GM12865 (cell line): Measurements from ENCODE around the gene KCNC1.

Experiments used
- DNase-seq: peaks from one replicate; pipeline ENCODE4 v3.0.0; 2010; ENCODE audit warnings: low read depth
- H3K4me3 ChIP-seq: 2 replicates; pipeline ENCODE4 v1.5.1; 2011; ENCODE audit warnings: mild to moderate bottlenecking, low read depth, low read length, control low read depth
- TF ChIP-seq, protein P1 (sequence below): IDR thresholded peaks from 2 replicates; pipeline ENCODE4 v1.5.1; 2011; ENCODE audit warnings: low read length, control low read depth, low read depth, inconsistent platforms; ENCODE audit not compliant: insufficient read depth; ENCODE audit errors: missing control alignments

Gene KCNC1

DNA sequence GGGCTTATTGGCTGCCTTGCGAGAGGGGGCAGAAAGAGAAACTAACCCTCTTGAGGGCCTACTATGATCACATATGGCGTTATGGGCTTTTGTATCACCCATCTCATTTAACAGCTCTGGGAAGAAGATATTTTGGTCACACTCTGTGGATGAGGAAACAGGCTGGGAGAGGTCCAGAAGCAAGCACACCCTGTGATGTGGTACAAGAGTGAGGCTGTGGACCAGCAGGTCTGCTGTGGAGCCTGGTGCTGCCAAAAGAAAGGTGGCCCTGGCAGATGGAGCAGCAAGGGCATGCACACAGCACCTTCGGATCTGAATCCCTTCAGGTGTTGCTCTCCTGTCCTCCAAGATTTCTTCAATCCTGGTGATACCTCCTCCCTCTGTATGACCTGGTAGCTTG, 64.1 kb downstream of the KCNC1 start:
- TF ChIP-seq, protein P1, sequence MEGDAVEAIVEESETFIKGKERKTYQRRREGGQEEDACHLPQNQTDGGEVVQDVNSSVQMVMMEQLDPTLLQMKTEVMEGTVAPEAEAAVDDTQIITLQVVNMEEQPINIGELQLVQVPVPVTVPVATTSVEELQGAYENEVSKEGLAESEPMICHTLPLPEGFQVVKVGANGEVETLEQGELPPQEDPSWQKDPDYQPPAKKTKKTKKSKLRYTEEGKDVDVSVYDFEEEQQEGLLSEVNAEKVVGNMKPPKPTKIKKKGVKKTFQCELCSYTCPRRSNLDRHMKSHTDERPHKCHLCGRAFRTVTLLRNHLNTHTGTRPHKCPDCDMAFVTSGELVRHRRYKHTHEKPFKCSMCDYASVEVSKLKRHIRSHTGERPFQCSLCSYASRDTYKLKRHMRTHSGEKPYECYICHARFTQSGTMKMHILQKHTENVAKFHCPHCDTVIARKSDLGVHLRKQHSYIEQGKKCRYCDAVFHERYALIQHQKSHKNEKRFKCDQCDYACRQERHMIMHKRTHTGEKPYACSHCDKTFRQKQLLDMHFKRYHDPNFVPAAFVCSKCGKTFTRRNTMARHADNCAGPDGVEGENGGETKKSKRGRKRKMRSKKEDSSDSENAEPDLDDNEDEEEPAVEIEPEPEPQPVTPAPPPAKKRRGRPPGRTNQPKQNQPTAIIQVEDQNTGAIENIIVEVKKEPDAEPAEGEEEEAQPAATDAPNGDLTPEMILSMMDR = no peak
- H3K4me3 ChIP-seq = no peak overlapping the region
- DNase-seq = no peak

DNA sequence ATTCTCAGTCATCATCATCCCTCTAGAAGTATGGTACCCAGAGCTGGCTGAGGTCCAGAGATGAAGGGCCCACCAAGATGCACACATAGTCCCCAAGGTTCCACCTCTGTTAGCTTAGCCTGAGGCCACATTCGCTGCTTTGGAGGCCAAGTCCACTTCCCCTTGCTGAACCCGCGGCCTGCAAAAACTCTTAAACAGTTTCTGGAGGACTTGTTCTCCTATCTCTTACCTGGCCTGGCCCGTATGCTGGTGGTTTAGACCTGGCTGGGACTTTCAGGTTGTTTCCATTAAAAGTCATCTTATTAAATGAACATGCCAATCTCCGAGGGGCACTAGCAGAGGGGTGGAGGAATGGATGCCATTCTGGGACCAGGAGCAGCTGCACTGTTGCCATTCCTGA, 64.6 kb downstream of the KCNC1 start:
- TF ChIP-seq, protein P1 = no peak
- no peak for DNase-seq
- no peak overlapping the region for H3K4me3 ChIP-seq

DNA sequence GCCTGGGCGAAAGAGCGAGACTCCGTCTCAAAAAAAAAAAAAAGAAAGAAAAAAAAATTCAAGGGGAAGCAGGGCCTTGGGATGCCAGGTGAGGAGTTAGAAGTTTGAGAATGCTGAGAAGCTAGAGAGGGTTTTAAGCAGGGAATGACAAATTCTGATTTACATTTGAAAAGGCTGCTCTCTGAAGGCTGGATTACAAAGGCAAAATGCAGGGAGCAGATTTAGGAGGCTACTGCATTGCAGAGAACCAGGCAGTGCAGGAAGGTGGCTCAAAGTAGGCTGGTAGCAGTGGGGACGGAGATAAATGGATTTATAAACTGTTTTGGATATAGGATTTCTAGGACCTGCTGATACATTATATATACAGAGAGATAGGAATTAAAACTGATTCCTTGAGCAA, 66.6 kb downstream of the KCNC1 start:
- TF ChIP-seq, protein P1 = no peak
- no peak overlapping the region for H3K4me3 ChIP-seq
- DNase-seq = no peak

DNA sequence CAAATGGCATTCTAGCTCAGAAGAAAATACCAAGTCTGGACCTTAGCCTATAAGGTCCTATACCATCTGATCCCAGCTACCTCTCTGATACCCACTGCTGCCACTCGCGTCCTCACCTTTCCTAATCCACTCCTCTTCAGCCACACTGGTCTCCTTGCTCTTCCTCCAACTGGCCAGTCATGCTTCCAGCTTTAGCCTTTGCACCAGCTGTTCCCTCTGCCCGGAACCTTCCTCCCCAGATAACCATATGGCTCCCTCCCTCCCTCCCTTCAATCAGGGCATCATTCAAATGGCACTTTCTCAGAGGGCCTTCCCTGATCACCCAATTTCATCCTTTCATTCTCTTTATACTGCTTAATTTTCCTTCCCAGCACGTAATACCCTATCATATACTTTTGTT, 67.9 kb downstream of the KCNC1 start:
- TF ChIP-seq, protein P1 = no peak
- no peak for DNase-seq
- H3K4me3 ChIP-seq = no peak overlapping the region

DNA sequence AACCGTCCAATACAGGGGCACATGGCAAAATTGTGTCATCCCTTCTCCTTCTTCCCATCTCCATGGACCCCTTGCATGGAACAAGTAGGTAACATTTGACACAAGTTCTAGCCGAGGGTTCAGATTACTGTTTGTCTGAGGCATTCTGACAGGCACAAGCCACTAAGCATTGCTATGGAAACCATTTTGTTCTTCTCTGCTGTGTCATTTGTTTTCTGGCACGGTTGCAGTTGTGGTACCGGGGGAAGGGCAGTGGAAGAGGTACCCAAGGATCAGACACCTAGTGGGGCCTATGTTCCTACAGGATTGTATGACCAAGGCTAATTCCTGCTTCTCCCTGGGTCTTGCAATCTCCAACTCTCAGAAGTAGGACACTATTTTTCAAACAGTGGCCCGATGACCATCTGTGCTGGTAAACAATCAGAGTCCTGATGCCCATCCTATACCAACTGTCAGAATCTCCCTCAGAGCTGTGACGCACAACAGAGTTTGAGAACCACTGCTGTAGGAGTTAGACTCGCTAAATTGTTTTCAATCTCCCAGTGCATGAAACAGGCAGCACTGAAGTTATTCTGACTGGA, 69.3 kb downstream of the KCNC1 start:
- no peak overlapping the region for H3K4me3 ChIP-seq
- DNase-seq = no peak
- TF ChIP-seq, protein P1 = no peak

DNA sequence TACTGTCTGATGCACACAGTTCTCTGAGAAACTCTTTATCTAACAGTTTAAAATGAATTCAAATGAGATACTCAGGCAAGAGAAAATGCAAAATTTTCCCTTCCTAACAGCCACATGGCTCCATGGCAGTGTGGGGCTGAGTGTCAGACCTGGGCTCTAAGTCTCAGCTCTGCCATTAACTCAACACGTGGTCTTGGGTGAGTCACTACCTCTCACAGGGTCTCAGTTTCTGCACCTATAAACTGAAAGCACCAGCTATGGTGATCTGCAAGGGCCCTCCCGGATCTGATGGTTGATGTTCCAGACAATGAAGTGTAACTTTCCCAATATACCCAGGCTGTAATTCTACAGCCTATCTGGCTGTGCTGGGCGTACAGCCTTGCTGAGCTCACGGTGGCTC, 70.5 kb downstream of the KCNC1 start:
- TF ChIP-seq, protein P1 = no peak
- no peak overlapping the region for H3K4me3 ChIP-seq
- DNase-seq = no peak

DNA sequence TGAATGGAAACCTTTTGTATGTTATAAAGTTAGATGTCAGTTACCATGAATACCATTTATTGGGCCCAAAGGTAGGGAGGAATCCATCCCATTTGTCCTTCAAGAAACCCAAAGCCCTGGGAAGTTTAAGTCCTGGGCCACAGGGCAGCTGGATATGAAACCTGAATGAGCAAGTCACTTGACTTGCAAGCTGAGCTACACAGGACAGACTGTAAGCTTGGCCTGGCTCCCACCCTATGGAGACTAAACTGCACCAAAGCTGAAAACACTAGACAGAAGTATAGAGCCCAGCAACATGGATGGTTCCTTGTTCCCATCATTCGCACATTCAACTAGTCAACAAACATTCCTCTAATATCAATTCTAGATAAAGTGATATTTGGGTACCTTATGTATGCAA, 71.3 kb downstream of the KCNC1 start:
- H3K4me3 ChIP-seq = no peak overlapping the region
- TF ChIP-seq, protein P1 = no peak
- DNase-seq = no peak
